ENCODE results near the gene TMUB1. TPM values are rescaled to one million over a fixed set of nuclear protein-coding genes. Genes with fewer than 3 reads are reported as not detected.

TMUB1 gene
- total and polyA plus RNA-seq, 2 experiments from 2014 or later, result 45.0 to 83.1 TPM

DNA sequence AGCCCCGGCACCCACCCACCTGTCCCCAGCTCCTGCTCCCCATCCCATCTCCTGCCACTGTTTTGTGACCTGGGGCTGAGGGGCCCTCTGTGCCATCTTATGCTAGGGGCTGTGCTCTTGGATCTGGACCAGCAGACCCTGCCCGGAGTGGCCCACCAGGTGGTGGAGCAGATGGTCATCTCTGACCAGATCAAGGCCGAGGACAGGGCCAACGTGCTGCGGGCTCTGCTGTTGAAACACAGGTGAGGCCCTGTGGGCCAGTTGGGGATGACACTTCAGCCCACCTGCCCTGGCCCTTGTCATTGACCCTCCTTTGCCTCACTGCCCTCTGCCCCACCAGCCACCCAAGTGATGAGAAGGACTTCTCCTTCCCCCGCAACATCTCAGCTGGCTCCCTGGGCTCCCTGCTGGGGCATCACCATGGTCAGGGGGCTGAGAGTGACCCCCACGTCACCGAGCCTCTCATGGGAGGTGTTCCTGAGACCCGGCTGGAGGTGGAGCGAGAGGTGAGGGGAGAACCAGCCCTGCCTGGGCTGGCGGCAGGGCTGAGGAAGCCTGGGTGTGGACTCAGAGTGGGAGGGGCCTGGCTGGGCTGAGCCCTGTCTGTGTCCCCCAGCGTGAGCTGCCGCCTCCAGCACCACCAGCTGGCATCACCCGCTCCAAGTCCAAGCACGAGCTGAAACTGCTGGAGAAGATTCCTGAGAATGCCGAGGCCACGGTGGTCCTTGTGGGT lies 13.3 kb downstream of the TMUB1 start:
- no peak for DNase-seq (ENCODE audit: low spot score)
- TF ChIP-seq, protein P1, sequence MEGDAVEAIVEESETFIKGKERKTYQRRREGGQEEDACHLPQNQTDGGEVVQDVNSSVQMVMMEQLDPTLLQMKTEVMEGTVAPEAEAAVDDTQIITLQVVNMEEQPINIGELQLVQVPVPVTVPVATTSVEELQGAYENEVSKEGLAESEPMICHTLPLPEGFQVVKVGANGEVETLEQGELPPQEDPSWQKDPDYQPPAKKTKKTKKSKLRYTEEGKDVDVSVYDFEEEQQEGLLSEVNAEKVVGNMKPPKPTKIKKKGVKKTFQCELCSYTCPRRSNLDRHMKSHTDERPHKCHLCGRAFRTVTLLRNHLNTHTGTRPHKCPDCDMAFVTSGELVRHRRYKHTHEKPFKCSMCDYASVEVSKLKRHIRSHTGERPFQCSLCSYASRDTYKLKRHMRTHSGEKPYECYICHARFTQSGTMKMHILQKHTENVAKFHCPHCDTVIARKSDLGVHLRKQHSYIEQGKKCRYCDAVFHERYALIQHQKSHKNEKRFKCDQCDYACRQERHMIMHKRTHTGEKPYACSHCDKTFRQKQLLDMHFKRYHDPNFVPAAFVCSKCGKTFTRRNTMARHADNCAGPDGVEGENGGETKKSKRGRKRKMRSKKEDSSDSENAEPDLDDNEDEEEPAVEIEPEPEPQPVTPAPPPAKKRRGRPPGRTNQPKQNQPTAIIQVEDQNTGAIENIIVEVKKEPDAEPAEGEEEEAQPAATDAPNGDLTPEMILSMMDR (IDR thresholded peaks at IDR 0.05; ENCODE audit: poor library complexity), result no peak
- TF ChIP-seq EZH2phosphoT487 (IDR thresholded peaks at IDR 0.05; ENCODE audit: low read depth, severe bottlenecking, unreplicated experiment) (no peak), EZH2 (IDR thresholded peaks at IDR 0.05; ENCODE audit: borderline replicate concordance) (no peak)
- Histone ChIP-seq H3K79me2 (peaks cover 9% of the 10 kb centered on the region), H2AFZ (no peak overlapping the region), H3K4me1 (ENCODE audit: insufficient read depth) (no peaks in the 10 kb centered on the region), H3K27ac (no peak overlapping the region), H4K20me1 (ENCODE audit: insufficient read depth, poor library complexity, severe bottlenecking) (peaks cover 2% of the 10 kb centered on the region), H3K9me3 (ENCODE audit: low read depth) (no peaks in the 10 kb centered on the region), H3K36me3 (replicated peaks; ENCODE audit: insufficient read depth, low read depth) (no peaks in the 10 kb centered on the region), H3K4me2 (no peak overlapping the region), H3K9me2 (replicated peaks; ENCODE audit: insufficient read depth) (no peaks in the 10 kb centered on the region), H3K27me3 (no peaks in the 10 kb centered on the region), H3K4me3 (no peak overlapping the region)
- WGBS (ENCODE audit: low lambda C conversion rate, missing lambda C conversion rate), result 98% methylated on average over 17 of the region's 17 CpGs

DNA sequence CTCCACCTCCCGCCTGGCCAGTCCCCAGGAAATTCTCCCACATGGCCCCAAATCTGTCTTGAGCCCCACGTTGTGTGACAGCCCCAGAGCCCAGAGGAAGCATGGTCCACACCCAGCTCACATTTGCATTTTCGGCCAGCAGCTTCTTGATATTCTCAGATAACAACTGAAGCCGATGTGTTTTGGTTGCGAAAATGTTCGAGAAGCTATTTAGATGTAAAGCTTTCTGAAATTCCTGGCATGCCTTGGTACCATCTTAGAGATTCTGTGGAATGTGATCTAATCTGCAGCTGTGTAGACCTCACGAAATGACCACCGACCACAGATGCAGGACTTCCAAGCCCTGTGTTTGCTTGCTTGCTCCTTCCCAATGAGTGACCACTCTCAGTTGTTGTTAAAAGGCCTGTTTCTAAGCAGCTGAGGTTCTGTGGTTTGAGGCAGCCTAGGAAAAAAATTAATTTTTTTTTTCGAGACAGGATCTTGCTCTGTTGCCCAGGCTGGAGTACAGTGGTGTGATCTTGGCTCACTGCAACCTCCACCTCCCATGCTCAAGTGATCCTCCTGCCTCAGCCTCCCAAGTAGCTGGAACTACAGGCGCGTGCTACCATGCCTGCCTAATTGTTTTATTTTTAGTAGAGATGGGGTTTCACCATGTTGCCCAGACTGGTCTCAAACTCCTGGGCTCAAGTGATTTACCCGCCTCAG lies 15.1 kb downstream of the TMUB1 start:
- DNase-seq (ENCODE audit: low spot score), result no peak
- no peaks in the 10 kb centered on the region for H3K36me3 ChIP-seq (replicated peaks; ENCODE audit: insufficient read depth, low read depth)
- H3K27me3 ChIP-seq, result no peaks in the 10 kb centered on the region
- no peaks in the 10 kb centered on the region for H3K9me2 ChIP-seq (replicated peaks; ENCODE audit: insufficient read depth)
- WGBS (ENCODE audit: low lambda C conversion rate, missing lambda C conversion rate), result 73% methylated on average over 12 of the region's 12 CpGs
- TF ChIP-seq, protein P1 (IDR thresholded peaks at IDR 0.05; ENCODE audit: poor library complexity), result no peak
- TF ChIP-seq EZH2phosphoT487 (IDR thresholded peaks at IDR 0.05; ENCODE audit: low read depth, severe bottlenecking, unreplicated experiment) (no peak), EZH2 (IDR thresholded peaks at IDR 0.05; ENCODE audit: borderline replicate concordance) (no peak)
- no peak overlapping the region for H3K27ac ChIP-seq
- H2AFZ ChIP-seq, result no peak overlapping the region
- no peaks in the 10 kb centered on the region for H3K9me3 ChIP-seq (ENCODE audit: low read depth)
- peaks cover 5% of the 10 kb centered on the region for H3K4me1 ChIP-seq (ENCODE audit: insufficient read depth)
- H3K79me2 ChIP-seq, result peaks cover 25% of the 10 kb centered on the region
- no peak overlapping the region for H3K4me2 ChIP-seq
- no peak overlapping the region for H3K4me3 ChIP-seq
- H4K20me1 ChIP-seq (ENCODE audit: insufficient read depth, poor library complexity, severe bottlenecking), result peaks cover 17% of the 10 kb centered on the region

DNA sequence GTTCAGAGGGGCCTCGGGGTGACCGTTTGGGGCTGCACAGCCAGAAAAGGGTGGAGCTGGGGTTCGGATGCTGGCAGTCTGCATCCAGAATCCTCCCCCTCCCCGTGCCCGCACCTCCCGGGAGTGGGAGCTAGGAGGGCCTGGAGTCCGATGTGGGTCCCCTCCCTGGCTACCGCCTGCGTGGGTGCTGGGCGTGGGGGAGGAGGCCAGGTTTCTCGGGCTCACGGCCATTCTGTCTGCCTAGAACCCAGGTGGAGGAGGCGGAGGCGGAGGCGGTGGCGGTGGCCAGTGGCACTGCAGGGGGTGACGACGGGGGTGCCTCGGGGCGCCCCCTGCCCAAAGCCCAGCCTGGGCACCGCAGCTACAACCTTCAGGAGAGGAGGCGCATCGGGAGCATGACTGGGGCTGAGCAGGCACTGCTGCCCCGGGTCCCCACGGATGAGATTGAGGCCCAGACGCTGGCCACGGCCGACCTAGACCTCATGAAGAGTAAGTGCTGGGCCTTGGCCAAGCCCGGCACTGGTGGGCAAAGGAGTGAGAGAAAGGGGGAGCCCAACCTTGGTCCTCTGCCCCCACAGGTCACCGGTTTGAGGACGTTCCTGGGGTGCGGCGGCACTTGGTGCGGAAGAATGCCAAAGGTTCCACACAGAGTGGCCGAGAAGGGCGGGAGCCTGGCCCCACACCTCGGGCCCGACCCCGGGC lies 16.9 kb downstream of the TMUB1 start:
- Histone ChIP-seq H3K4me1 (ENCODE audit: insufficient read depth) (peaks cover 19% of the 10 kb centered on the region), H3K36me3 (replicated peaks; ENCODE audit: insufficient read depth, low read depth) (no peaks in the 10 kb centered on the region), H3K79me2 (peaks cover 32% of the 10 kb centered on the region), H3K9me2 (replicated peaks; ENCODE audit: insufficient read depth) (no peaks in the 10 kb centered on the region), H3K9me3 (ENCODE audit: low read depth) (no peaks in the 10 kb centered on the region), H4K20me1 (ENCODE audit: insufficient read depth, poor library complexity, severe bottlenecking) (peaks cover 22% of the 10 kb centered on the region), H3K4me2 (no peak overlapping the region), H3K27ac (no peak overlapping the region), H3K4me3 (no peak overlapping the region), H3K27me3 (no peaks in the 10 kb centered on the region), H2AFZ (no peak overlapping the region)
- no peak for DNase-seq (ENCODE audit: low spot score)
- TF ChIP-seq, protein P1 (IDR thresholded peaks at IDR 0.05; ENCODE audit: poor library complexity), result no peak
- TF ChIP-seq EZH2phosphoT487 (IDR thresholded peaks at IDR 0.05; ENCODE audit: low read depth, severe bottlenecking, unreplicated experiment) (no peak), EZH2 (IDR thresholded peaks at IDR 0.05; ENCODE audit: borderline replicate concordance) (no peak)
- WGBS (ENCODE audit: low lambda C conversion rate, missing lambda C conversion rate), result 97% methylated on average over 32 of the region's 39 CpGs

Data from hepatocyte (in vitro differentiated cells).